ENCODE measurements around the gene IL1RAP.
"Not testable (repeated sequence)": the region's sequence is repeated elsewhere in the genome, so short reads cannot be mapped to it uniquely, and the experiment has no call there.

Gene IL1RAP

GRCh38 chr3:190512666-190513065, 1.2 kb upstream of the IL1RAP start:
- DNase-seq (ENCODE audit: low read depth in 2 of 2) = no peak

GRCh38 chr3:190514413-190515153, 698 bp downstream of the IL1RAP start:
- DNase-seq (ENCODE audit: low read depth in 2 of 2) = peak in 1 of 2 donors; percentile 31

- DNase-seq (ENCODE audit: low read depth in 2 of 2) = no peak
Measured at GRCh38 chr3:190516416-190516815, 2.5 kb downstream of the IL1RAP start.

- DNase-seq (ENCODE audit: low read depth in 2 of 2) = no peak
Measured at GRCh38 chr3:190517687-190518086, 3.8 kb downstream of the IL1RAP start.

- not testable (repeated sequence) for DNase-seq (ENCODE audit: low read depth in 2 of 2)
Measured at GRCh38 chr3:190518531-190518930, 4.6 kb downstream of the IL1RAP start.

GRCh38 chr3:190519886-190520285, 6.0 kb downstream of the IL1RAP start:
- DNase-seq (ENCODE audit: low read depth in 2 of 2) = no peak

GRCh38 chr3:190521998-190522397, 8.1 kb downstream of the IL1RAP start:
- no peak for DNase-seq (ENCODE audit: low read depth in 2 of 2)

GRCh38 chr3:190522621-190523222, 8.8 kb downstream of the IL1RAP start:
- no peak for DNase-seq (ENCODE audit: low read depth in 2 of 2)

- DNase-seq (ENCODE audit: low read depth in 2 of 2) = no peak
Measured at GRCh38 chr3:190524942-190525341, 11.1 kb downstream of the IL1RAP start.

- DNase-seq (ENCODE audit: low read depth in 2 of 2) = no peak
Measured at GRCh38 chr3:190525634-190526033, 11.7 kb downstream of the IL1RAP start.

GRCh38 chr3:190526787-190527762, 13.2 kb downstream of the IL1RAP start:
- no peak for DNase-seq (ENCODE audit: low read depth in 2 of 2)

GRCh38 chr3:190528706-190529105, 14.8 kb downstream of the IL1RAP start:
- DNase-seq (ENCODE audit: low read depth in 2 of 2) = no peak

GRCh38 chr3:190531406-190531805, 17.5 kb downstream of the IL1RAP start:
- DNase-seq (ENCODE audit: low read depth in 2 of 2) = no peak

GRCh38 chr3:190532731-190533203, 18.9 kb downstream of the IL1RAP start:
- no peak for DNase-seq (ENCODE audit: low read depth in 2 of 2)

GRCh38 chr3:190533511-190534281, 19.8 kb downstream of the IL1RAP start:
- DNase-seq (ENCODE audit: low read depth in 2 of 2) = no peak

- no peak for DNase-seq (ENCODE audit: low read depth in 2 of 2)
Measured at GRCh38 chr3:190534386-190534785, 20.5 kb downstream of the IL1RAP start.

GRCh38 chr3:190534986-190535385, 21.1 kb downstream of the IL1RAP start:
- DNase-seq (ENCODE audit: low read depth in 2 of 2) = no peak

- DNase-seq (ENCODE audit: low read depth in 2 of 2) = no peak
Measured at GRCh38 chr3:190537146-190537545, 23.3 kb downstream of the IL1RAP start.

- DNase-seq (ENCODE audit: low read depth in 2 of 2) = no peak
Measured at GRCh38 chr3:190538288-190538687, 24.4 kb downstream of the IL1RAP start.

- no peak for DNase-seq (ENCODE audit: low read depth in 2 of 2)
Measured at GRCh38 chr3:190539526-190539925, 25.6 kb downstream of the IL1RAP start.

GRCh38 chr3:190541008-190541407, 27.1 kb downstream of the IL1RAP start:
- DNase-seq (ENCODE audit: low read depth in 2 of 2) = no peak
